GM12864 (cell line): Measurements from ENCODE around the gene TEX2.

Source experiments
- DNase-seq: peaks from one replicate; pipeline ENCODE4 v3.0.0-alpha.2; 2011; ENCODE audit warnings: low read depth
- H3K4me3 ChIP-seq: 2 replicates; pipeline ENCODE4 v1.5.1; 2011; ENCODE audit warnings: mild to moderate bottlenecking, low read depth, low read length, control low read depth
- TF ChIP-seq, protein P1 (sequence below): IDR thresholded peaks from 2 replicates; pipeline ENCODE4 v1.5.1; 2011; ENCODE audit warnings: low read depth, mild to moderate bottlenecking, moderate library complexity, low read length, control low read depth, inconsistent platforms; ENCODE audit errors: missing control alignments

TEX2 gene

DNA sequence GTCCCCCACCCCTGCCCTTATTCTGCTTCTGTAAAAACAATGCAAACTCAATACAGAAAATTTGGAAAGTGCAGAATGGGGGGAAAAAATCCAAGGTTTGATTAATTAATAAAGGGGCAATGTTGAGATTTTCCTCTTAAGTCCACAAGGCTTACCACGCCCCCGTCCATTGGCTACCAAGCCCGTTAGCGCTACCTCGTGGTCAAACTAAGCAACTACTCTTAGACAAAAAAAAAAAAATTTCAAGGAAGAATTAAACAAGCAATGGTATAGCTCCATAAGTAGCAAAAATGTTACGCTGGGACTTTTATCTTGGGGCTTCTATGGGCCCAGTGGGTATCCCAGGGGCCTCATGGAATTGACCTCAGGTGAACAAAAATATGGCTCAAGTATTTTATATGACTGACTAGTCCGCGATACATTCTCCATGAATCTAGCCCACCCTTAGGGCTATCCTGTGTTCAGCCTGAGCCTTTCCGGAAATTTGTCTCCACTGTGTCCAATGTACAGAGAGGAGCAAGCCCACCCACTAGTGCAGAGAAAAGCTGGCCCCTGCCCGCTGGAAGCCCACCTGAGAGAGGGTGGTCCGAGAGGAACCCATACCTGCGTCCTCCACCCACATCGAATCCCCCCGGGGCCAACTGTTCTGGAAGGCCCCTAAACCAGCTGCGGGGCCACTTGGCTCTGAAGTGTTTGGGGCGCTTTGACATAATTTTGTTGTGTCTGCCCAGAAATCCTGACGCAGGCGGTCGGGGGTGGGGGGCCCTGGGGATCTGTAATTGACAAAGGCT is 19.1 kb upstream of the TEX2 start:
- no peak overlapping the region for H3K4me3 ChIP-seq
- peak; percentile 41 for DNase-seq
- TF ChIP-seq, protein P1, sequence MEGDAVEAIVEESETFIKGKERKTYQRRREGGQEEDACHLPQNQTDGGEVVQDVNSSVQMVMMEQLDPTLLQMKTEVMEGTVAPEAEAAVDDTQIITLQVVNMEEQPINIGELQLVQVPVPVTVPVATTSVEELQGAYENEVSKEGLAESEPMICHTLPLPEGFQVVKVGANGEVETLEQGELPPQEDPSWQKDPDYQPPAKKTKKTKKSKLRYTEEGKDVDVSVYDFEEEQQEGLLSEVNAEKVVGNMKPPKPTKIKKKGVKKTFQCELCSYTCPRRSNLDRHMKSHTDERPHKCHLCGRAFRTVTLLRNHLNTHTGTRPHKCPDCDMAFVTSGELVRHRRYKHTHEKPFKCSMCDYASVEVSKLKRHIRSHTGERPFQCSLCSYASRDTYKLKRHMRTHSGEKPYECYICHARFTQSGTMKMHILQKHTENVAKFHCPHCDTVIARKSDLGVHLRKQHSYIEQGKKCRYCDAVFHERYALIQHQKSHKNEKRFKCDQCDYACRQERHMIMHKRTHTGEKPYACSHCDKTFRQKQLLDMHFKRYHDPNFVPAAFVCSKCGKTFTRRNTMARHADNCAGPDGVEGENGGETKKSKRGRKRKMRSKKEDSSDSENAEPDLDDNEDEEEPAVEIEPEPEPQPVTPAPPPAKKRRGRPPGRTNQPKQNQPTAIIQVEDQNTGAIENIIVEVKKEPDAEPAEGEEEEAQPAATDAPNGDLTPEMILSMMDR, result peak; percentile 70

DNA sequence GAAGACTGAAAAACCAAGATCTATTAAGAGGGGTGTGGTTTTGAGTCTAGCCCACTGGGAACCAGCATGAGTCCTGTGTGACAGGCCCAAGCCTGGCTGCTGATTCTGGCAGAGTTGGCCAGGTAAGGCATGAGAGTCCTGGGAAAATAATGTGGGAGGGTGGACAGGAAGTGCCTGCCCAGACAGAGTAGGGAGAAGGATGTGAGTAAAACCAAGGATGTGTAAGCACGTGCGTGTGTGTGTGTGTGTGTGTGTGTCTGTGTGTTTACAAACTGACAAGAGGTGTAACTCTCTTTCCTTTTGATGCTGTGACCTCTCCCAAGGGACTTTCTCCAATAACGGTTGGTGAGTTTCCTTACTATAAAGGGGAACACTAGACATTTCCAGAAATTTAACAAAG is 15.6 kb upstream of the TEX2 start:
- DNase-seq, result no peak

DNA sequence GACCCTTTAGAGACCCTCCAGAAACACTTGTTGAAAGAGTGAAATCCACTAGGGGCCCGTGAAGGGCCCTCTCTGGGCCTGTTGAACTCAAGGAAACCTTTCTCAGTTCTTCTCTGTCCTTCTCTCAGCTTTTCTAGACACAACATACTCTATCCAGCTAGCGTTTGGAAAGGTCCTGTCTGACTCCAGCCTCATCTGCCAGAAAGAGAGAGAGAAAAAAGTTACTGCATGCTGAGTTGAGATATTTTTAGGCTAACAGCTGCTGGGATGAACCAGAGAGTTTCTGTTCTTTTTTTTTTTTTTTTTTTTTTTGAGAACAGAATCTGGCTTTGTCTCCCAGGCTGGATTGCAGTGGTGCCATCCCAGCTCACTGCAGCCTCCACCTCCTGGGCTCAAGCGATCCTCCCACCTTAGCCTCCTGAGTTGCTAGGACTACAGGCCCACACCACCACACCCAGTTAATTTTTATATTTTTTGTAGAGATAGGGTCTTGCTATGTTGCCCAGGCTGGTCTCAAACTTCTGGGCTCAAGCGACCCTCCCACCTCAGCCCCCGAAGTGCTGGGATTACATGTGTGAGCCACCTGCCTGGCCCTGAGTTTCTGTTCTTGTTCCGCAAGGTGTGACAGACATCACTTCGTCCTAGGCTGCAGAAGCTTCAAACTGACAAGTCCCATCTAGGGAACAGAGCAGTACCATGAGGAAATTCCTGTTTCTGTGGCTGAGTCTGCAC is 14.9 kb upstream of the TEX2 start:
- TF ChIP-seq, protein P1, result no peak
- DNase-seq, result no peak
- H3K4me3 ChIP-seq, result no peak overlapping the region

More for the DNA sequence above, 15.6 kb upstream of the TEX2 start:
- no peak overlapping the region for H3K4me3 ChIP-seq
- TF ChIP-seq, protein P1, result no peak

DNA sequence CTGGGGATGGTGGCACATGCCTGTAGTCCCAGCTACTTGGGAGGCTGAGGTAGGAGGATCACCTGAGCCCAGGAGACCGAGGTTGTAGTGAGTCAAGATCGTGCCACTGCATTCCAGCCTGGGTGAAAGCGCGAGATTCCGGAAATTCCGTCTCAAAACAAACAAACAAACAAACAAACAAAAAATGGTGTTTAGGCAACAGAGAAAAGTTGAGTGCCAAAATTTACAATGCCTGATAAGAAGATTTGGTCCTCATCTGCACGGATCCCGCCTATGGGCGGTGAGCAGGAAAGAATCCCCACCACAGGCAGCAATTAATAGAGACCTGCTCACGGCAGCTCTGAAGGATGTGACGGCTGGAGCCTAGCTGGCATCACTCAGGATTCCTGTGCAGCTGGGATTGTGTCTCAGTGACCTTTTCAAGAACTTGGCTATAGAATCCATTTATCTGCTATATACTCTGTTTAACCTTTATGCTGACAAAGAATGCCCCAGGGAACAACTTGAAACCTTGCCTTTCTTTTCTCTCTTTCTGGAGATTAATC is 14.0 kb upstream of the TEX2 start:
- no peak overlapping the region for H3K4me3 ChIP-seq
- TF ChIP-seq, protein P1, result no peak

DNA sequence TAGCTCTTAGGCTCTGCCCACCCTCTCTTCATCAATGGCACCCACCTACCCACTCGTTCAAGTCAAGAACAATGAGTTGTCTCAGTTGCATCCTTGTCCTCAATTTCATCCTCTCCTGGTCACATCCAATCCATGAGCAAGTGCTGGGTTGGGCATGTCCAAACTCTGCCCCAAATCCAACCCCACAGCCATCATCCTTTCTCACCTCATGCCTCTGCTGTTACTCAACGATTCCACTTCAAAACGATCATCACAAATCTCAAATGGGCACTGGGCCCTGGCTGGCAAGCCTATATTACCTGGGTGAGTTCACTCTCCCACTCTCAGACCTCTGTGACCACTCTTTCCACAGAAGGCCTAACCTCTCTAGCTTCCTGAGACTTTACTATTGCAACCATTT is 12.0 kb upstream of the TEX2 start:
- no peak for DNase-seq
- TF ChIP-seq, protein P1, result no peak
- no peak overlapping the region for H3K4me3 ChIP-seq

More for the DNA sequence above, 14.0 kb upstream of the TEX2 start:
- DNase-seq, result no peak

DNA sequence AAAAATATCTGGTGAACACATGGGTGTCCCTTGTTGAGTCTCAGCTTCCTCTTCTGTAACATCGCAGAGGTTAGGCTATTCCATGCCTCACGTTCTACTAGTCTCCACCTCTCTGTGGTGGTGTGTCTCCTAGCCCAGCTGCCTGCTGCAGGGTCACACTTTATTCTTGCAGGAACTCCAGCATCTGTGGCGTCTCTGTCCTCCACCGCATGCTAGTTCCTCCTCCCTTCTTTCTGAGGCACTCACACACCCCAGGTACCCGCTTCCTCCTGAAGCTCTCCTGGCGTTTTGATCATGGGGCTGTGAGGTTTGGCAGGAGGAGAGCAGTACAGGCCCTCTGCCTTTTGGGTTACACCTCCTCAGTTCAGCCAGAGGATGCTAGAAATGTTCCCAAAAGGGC is 9.9 kb upstream of the TEX2 start:
- H3K4me3 ChIP-seq, result no peak overlapping the region
- DNase-seq, result no peak
- TF ChIP-seq, protein P1, result no peak
